Right renal cortex interstitium (tissue), 3 donors: Measurements from ENCODE around the gene SYNDIG1. TPM values are rescaled to one million over a fixed set of nuclear protein-coding genes. Genes with fewer than 3 reads are reported as not detected.
"Not testable (repeated sequence)": the region's sequence is repeated elsewhere in the genome, so short reads cannot be mapped to it uniquely, and the experiment has no call there.

Source experiments
- DNase-seq, 3 donors: peaks; one replicate each; pipeline ENCODE4 v3.0.0-alpha.2; 2013; ENCODE audit warnings: low read depth in 3 of 3, low spot score in 2 of 3
- polyA plus RNA-seq, 3 donors: library from polyadenylated mRNA; unstranded; fragments of 120-200 nt; gene quantifications; one replicate each; pipeline ENCODE4 v1.2.1, GENCODE V29; 2013; ENCODE audit not compliant: insufficient read length in 3 of 3

SYNDIG1 gene
- polyA plus RNA-seq, 3 donors = 5.8 to 8.6 (median 7.7) TPM

DNA sequence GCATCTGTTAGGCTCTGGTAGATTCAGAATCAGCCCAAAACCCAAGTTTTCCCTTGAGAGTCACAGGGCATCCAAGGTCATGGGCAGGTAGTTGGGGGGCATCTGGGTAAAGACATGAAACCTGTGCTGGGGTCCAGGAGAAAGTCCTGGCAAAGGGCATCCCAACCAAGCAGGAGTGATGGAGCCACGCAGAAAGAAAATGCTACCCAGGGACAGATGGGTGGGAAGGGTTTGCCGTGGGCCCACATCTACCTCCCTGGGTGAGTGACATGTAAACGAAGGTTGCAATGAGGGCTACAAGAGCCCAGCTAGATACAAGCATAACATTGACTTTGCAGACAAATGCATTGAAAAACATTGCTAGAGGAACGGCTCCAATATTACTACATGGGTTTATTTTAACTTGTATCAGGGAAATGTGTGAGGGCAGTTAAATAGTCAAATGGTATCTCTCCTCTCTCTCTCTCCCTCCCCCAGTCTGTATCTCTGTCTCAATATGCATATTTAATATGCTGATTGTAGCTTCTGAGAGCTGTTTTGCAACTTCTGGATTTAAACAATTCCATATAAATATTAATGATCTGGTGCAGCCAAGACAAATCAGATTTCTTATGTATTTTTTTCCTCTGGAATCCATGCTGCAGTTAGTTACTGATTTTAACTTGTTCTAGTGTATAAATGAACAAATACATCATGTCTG is 135.7 kb downstream of the SYNDIG1 start:
- no peak for DNase-seq

DNA sequence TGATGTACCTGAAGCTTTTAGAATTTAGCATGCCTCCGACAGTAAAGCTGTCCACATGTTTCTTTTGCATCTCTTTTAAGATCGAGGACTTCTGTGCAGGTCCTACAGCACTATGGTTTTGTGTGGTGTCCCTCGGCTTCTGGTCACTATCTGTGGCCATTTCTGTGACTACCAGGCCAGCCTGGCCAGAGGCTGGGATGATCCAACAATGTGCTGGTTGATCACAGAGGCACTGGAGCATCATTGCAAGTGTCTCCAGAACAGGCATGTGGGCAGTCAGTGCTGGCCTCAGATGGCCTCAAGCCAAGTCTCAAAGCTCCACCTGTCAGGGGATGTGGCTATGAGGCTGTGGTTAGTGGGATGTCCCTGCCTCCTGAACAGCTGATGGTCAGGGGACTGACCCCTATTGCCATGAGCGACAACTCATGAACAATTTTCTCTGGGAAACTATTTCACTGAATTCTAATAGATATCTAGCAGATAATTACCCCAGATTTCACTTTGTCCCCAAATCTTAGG is 136.6 kb downstream of the SYNDIG1 start:
- no peak for DNase-seq

DNA sequence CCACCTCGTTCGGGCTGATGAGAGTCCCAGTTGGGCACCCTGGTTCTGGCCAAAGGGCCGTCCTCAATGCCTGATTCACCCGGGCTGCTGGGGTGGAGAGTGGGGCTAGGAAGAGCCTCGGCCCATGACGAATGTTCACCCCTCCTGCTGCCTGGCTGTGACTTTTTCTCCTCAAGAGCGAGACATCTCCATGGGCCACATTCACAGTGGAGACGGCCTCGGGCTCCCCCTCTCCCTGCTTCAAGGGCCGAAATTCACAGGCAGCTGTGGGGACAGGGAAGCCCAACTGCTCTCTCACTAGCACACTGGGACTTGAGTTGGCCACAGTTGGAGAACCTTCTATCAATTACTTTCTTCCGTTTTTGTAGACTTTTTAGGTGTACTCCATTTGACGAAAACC is 138.0 kb downstream of the SYNDIG1 start:
- no peak for DNase-seq

DNA sequence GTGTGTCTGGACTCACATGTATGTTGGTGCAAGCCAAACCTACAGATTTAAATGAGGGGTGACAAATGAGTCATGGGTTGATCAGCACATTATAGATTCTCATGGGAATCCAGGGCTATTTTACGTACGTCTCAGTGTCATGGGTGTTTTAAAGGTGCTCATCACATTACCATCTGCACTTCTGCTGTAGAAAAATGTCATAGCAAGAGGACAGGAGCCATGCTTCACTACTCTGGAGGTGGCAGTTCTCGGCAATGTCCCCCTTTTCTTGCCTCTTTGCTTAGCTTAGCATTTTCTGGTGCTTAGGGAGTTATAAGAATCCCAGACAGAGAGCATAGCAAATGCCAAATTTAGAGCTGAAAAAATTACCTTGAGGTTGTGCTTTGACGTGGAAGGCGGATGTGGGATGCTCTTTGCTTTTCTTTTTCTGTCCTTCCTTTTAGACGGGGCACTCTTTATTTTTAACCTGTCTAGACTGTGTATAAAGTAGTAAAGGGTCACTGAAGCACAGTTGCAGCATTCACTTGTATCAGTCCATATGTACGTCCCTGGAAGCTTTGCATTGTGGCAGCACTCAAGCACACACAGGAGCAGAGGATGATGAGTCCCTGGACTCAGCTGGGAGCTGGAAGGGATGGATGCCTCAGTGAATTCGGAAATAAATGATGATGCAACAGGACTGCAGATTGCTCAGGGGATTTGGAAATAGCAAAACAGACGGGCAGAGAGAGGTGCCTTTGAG is 139.7 kb downstream of the SYNDIG1 start:
- DNase-seq = no peak

DNA sequence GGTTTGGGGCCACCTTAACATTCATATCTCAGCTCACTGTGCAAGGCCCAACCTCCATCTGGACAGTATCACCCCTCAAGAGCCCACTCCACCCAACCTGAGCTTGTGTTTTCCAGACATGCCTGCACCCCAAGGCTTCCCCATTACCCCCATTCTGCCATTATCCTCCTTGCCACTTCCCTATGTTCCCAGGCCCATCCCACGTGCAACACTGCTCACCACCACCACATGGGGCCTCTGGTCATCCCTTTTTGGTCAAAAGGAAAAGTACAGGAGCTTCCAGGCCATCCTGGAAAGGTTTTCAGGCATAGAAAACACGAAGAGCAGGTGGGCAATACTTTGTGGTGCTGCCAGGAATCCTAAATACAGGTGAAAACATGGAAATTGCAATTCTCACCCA is 140.3 kb downstream of the SYNDIG1 start:
- DNase-seq = no peak

DNA sequence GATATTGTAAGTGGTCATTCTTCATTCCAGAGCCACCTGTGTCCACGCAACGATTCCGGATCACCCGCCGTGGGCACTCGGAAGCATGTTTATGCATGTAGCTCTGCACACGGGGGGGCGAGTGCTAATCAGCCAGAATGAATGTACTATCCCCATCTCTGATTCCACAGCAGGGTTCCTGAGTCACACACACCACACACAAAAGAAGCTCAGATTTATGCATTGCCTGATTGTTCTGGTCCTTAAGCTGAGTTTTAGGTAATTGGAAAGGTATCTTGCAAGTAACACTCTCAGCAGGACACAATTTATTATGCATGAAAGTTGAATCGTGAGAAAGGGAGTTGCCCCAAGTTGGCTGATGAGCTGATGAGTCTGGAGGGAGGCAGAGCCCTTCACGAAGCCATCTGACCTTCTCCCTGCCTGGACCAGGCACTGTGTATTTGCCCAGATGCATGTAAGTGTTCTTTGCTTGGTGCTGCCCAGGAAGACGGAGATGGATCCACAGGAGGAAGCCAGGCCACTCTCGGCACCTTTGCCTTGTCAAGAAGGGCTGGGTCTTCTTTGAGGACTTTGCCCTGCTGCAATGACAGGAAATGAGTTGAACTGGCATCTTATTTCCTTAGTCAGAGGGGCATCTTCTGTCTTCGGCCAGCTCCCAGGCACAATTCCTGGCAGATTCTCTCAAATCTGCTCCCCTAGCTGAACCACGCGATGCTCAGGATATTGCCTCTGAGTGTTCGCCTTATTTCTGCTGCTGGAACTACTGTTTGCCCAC is 141.1 kb downstream of the SYNDIG1 start:
- no peak for DNase-seq

DNA sequence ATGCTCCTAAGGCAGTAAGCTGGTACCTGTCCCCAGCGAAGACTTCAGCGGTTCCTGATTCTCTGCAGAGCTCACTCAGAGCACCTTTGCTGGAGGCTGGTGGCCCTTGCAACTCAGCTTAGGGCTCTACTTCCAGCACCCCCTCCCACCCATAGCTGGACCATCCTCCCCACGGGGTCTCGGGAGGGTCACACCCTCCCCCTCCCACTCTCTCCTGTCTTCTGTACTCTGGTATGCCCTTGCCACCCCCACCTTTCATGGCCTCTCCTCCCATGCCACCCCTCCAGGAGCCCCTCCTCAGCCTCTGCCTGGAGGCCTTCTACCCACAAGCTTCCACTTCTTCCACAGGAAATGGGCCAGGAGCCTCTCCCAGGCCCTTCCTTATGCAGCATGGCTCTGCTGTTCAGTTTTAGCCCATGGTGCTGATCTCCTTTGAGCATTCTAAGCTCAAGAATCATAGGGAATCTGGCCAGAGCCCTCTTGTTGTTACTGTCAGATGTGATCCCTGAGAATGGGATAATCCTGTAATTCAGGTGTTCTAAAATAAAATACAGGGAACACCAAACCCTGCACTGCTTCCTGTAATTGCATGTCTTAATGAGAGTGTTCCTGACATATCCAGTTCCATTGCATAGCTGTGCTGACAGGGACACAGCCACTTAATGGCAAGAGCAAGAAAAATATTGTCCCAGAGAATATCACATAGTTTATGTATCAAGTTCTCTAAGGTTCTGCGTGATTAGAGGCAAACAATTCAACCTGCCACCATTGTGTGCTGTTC is 142.1 kb downstream of the SYNDIG1 start:
- DNase-seq = no peak

DNA sequence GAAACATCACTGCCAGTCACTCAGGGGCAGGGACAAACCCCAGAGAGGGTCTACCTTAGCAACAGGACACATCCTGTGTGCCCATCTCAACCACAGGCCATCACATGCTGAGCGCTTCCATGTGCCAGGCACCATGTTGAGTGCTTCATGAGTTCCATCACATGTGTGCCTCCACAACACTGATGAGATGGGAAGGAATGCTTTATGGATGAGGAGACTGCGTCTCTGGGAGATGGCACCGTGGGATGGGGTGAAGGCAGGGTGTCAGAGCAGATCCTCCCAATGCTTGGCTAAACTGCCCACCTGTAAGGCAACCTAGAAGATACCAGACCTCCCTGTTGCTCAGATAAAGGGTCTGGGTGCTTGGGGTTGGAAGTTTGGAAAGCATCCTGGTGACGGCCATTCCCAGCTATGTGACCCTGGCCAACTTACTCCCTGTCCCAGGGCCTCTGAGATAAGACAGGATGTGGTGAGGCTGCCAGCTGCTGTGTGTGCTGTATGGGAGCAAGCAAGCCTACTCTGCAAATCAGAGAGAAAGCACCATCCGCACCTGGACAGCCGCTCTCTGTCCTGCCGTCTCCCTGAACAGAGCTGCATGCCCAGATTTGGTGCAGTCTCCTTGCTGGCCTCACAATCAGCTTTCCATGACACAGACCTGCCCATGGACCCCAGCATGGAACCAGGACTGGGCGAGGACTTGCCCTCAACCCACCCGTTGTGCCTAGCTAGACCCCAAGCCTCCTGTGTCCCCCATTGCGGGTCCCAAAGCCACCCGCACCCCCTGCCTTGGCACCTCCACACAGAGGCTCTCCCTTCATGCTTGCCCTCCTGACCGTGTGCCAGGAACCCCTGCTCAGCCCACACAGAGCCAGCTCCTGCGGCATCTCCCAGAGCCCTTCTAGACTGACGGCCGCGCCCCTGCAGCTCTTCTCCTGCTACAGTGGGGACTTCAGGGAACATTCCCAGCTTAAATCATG is 143.7 kb downstream of the SYNDIG1 start:
- DNase-seq = no peak

DNA sequence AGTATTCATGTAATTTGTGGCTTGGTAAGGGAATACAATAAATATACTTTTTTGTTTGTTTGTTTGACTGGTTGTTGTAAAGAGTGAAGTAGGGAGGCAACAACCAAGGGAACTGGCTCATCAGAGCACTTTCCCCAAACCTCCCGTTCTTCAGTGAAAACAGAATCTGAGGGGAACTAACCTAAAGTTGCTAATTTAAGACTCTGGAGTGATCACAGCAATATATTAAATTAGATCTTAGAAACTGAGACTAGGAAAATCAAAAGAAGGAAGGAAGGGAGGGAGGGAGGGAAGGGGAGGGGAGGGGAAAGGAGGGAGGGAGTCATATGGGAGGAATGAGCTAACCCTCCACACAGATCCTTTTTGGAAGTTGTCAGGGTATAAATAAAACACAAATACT is 144.9 kb downstream of the SYNDIG1 start:
- no peak for DNase-seq

DNA sequence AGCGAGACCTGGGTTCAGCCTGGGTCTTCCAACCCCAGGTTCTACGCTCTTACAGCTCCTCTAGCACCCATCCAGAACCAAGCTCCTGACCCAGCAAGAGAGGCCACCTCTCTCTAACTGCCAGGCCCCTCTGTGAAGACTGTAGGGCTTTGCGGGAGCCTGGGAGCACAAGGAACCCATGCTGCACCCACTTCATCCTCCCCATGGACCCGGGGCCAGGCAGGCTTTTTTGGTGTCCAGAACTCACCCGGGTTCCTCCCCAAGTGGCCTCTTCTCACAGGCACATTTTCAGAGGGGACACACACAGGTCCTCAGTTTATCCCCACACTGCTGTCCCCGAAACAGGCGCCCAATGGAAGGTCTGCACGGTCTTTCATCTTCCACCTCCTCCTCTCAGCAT is 145.9 kb downstream of the SYNDIG1 start:
- DNase-seq = no peak

DNA sequence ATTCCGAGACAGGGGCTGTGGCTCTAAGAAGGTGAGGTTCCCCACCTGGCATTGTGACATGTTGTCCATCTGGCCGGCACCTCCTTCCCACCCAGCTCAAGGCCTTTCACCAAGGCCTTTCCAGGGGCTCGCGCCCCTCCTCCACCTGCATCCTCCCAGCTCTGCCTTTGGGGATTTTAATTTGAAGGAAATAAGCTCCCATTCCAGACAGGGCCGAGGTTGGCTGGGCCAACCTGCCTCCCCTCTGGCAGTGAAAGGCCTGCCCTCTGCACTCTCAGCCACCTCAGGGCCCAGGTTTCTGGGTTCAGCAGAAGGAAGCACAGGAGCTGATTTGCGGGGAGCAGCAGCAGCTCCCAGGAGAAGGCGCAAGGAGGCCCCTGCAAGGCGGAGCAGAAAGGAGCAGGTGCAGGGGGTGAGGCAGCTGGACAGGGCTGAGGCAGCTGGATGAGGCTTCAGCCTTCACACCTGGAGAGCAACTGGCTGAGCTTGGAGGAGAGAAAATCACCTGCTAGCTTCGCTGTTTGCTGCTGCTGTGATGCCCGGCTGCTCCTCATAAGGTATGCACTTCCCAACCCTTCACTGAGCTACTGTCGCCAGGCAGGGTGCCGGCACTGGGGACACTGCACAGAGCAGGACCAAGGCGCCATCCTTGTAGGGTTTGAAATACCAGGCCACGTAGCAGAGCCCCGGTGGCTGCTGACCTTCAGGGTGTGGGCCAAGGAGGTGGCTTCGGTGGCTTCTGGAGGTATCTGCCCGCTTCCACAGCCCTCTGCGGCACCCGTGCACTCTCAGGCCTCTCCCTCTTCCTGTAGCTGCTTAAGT is 147.0 kb downstream of the SYNDIG1 start:
- DNase-seq = no peak

DNA sequence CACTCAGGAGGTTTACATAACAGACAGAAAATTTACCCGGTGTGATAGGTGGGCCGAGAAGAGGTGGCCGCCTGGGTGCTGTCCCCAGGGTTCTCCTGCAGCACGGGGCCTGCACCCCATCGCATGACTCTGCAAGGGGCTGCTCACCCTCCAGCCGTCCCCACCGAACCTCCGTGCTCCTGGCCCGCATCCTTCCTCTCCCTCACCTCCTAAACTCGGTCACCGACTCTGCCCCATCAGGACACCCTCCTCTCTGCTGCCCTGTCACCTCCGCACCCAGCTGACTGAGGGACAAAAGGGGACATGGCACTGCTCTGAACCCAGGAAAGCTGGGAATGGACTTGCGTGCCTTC is 147.6 kb downstream of the SYNDIG1 start:
- no peak for DNase-seq

DNA sequence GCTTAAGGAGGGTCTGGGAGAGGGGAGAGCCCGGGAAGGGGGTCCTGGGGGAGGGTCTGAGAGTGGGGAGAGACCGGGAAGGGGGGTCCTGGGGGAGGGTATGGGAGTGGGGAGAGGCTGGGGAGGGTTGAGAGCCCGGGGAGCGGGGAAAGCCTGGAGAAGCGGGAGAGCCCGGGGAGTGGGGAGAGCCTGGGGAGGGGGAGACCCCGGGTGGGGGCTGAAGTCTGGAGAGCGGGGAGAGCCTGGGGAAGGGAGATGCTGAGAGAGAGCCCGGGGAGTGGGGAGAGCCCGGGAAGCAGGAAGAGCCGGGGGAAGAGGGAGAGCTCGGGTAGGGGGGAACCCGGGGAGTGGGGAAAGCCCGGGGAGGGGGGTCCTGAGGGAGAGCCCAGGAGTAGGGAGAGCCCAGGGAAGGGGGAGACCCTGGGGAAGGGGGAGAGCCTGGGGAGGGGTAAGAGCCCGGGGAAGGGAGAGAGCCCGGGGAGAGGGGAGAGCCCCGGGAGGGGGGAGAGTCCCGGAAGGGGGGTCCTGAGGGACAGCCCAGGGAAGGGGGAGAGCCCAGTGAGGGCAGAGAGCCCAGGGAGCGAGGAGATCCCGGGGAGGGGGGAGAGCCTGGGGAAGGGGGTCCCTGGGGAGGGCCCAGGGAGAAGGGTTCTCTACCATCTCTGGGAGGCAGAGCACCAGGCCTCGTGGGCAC is 148.5 kb downstream of the SYNDIG1 start:
- no peak for DNase-seq

DNA sequence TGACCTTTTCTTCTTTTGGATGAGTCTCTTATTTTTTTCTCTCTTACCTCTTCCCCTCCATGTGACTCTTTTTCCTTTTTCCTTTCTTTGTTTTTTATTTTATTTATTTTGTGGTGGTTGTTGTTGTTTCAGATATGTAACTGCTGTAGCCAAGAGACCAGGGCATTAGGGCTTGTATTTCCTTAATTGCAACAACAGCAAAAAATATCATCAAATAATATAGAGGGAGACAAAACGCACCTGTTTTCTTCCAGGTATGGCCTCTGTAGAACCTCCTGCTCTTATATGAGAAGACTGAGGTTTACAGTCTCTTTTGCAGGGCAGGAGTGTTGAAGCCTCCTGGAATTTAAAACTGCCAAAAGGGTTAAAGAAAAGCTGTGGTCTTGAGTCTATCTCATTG is 149.3 kb downstream of the SYNDIG1 start:
- no peak for DNase-seq

DNA sequence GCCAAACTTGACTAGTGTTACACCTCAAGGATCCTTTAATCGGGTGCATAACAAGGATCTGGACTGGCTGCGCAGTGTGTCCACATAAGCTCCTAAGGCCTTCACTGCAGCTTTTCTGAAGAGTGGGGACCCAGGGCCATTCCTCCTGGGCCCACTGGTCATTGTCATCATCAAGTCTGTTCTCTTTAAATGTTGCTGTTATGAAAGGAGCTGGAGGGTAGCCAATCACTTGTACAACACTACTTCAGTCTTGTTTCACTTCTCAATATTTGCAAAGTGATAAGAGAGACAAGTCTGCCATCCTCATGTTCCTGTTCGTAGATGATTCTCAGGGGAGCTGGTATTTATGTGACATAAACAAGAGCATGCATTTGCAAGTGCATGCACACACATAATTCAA is 149.8 kb downstream of the SYNDIG1 start:
- DNase-seq = no peak

DNA sequence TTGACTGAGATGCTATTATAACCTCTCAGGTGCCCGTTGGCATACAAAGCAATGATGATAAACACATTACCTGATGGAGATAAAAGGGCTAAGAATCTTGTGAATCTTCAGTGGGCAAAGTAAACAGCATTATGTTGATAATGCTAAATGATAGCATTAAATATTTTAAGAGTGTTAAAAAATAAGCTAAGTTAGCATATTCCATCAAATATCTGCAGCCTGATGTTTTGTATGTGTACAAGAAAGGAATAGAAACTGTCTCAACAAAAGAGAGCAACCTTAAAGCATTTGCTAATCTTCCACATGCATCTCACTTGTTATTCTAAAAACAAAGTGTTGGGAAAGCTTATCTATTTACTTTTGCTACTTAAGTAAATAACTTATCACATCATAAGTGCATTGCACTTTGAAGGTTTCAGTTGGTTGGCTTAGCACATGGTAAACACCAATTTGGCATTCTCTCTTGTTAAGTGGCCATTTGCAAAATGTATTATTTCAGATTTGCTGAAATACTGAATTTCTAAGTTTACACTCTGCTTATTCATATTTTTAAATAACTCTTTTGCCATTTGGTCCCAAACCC is 151.6 kb downstream of the SYNDIG1 start:
- no peak for DNase-seq

DNA sequence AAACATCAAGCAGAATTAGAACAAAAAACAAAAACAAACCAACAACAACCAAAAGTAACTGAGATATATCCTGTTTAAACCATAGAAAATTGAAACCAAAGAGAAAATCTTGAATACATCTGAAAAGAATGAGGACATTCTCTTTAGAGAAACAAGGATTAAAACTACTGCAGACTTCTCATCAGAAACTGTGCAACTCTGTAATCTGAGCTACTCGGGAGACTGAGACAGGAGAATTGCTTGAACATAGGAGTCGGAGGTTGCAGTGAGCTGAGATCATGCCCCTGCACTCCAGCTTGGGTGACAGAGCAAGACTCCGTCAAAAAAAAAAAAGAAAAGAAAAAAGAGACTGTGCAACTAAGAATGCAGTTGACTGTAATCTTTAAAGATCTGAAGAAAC is 153.4 kb downstream of the SYNDIG1 start:
- no peak for DNase-seq

DNA sequence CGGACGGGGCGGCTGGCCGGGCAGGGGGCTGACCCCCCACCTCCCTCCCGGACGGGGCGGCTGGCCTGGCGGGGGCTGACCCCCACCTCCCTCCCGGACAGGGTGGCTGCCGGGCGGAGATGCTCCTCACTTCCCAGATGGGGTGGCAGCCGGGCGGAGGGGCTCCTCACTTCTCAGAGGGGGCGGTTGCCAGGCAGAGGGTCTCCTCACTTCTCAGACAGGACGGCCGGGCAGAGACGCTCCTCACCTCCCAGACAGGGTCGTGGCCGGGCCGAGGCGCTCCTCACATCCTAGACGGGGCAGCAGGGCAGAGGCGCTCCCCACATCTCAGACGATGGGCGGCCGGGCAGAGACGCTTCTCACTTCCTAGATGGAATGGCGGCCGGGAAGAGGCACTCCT is 156.7 kb downstream of the SYNDIG1 start:
- DNase-seq = not testable (repeated sequence)
